HepG2 (cell line): ENCODE results near the gene SP3. TPM values are rescaled to one million over a fixed set of nuclear protein-coding genes. Genes with fewer than 3 reads are reported as not detected.
A peak's percentile ranks its signal among the peaks of the same experiment; 100 is the strongest.

ENCODE experiments used
- AGO2 ChIP-seq: fragments of 200-400 bp; formaldehyde crosslinking; optimal IDR thresholded peaks from 2 replicates; pipeline ENCODE3; 2017; ENCODE audit warnings: mild to moderate bottlenecking, low read depth, low read length, moderate library complexity
- ATF1 ChIP-seq: IDR thresholded peaks from 2 replicates; pipeline ENCODE4 v1.6.1; 2016; ENCODE audit warnings: mild to moderate bottlenecking, control low read depth
- ATF7-NPFF ChIP-seq: sonication (generic); formaldehyde crosslinking; IDR thresholded peaks from 2 replicates; pipeline ENCODE4 v1.8.1; 2023; ENCODE audit warnings: mild to moderate bottlenecking, low read depth, missing genetic modification reagents, moderate library complexity
- CEBPZ ChIP-seq: IDR thresholded peaks from 2 replicates; pipeline ENCODE4 v1.6.1; 2012; ENCODE audit warnings: low read length, improper control_type of control experiment
- EED ChIP-seq: sonication (generic); formaldehyde crosslinking; IDR thresholded peaks from 2 replicates; pipeline ENCODE4 v1.5.0; 2020; ENCODE audit warnings: mild to moderate bottlenecking, missing genetic modification reagents
- HNRNPK ChIP-seq: fragments of 200-400 bp; formaldehyde crosslinking; IDR thresholded peaks from 2 replicates; pipeline ENCODE4 v1.6.1; 2018; ENCODE audit warnings: low read length, low read depth, moderate library complexity, mild to moderate bottlenecking; ENCODE audit not compliant: poor library complexity, severe bottlenecking
- IKZF4 ChIP-seq: sonication (generic); formaldehyde crosslinking; IDR thresholded peaks from 2 replicates; pipeline ENCODE4 v1.5.1; 2020; ENCODE audit warnings: borderline replicate concordance, mild to moderate bottlenecking, low read depth, missing genetic modification reagents; ENCODE audit errors: not compliant biosample characterization
- JUNB ChIP-seq: sonication (generic); formaldehyde crosslinking; IDR thresholded peaks from 2 replicates; pipeline ENCODE4 v1.8.0; 2022; ENCODE audit warnings: missing genetic modification reagents, mild to moderate bottlenecking, borderline replicate concordance
- MLLT10 ChIP-seq: sonication (generic); formaldehyde crosslinking; IDR thresholded peaks from 2 replicates; pipeline ENCODE4 v1.4.0; 2020; ENCODE audit warnings: missing genetic modification reagents
- PAWR ChIP-seq: sonication (generic); formaldehyde crosslinking; IDR thresholded peaks from 2 replicates; pipeline ENCODE4 v1.4.0; 2020; ENCODE audit warnings: missing genetic modification reagents, mild to moderate bottlenecking, borderline replicate concordance
- PHF20 ChIP-seq: sonication (generic); formaldehyde crosslinking; IDR thresholded peaks from 2 replicates; pipeline ENCODE4 v1.5.0; 2020; ENCODE audit warnings: mild to moderate bottlenecking, missing genetic modification reagents
- RFXANK ChIP-seq: IDR thresholded peaks from 2 replicates; pipeline ENCODE4 v1.6.1; 2016
- RNF2 ChIP-seq: fragments of 450-650 bp; conservative IDR thresholded peaks from 2 replicates; pipeline ENCODE4 v1.6.1; 2016; ENCODE audit warnings: low read depth
- SOX6 ChIP-seq, 2 experiments: fragments of 450-650 bp in 1 of 2; sonication (generic) in 1 of 2; formaldehyde crosslinking in 1 of 2; IDR thresholded peaks; 2 replicates each; pipeline versions ENCODE4 v1.4.0 to v1.6.1; 2017 to 2020; ENCODE audit warnings: antibody characterized with exemption in 1 of 2, mild to moderate bottlenecking in 1 of 2, missing genetic modification reagents in 1 of 2
- ZMYM2 ChIP-seq: sonication (generic); formaldehyde crosslinking; IDR thresholded peaks from 2 replicates; pipeline ENCODE4 v1.8.0; 2022; ENCODE audit warnings: mild to moderate bottlenecking, missing genetic modification reagents
- ZNF251 ChIP-seq: sonication (generic); formaldehyde crosslinking; IDR thresholded peaks from 2 replicates; pipeline ENCODE4 v1.9.0; 2021; ENCODE audit warnings: mild to moderate bottlenecking, missing genetic modification reagents
- ZNF280B ChIP-seq: sonication (generic); formaldehyde crosslinking; IDR thresholded peaks from 2 replicates; pipeline ENCODE4 v1.5.0; 2020; ENCODE audit warnings: missing genetic modification reagents, mild to moderate bottlenecking, borderline replicate concordance
- ZNF672 ChIP-seq: sonication (generic); formaldehyde crosslinking; IDR thresholded peaks from 2 replicates; pipeline ENCODE4 v1.8.1; 2022; ENCODE audit warnings: missing genetic modification reagents
- ZSCAN9 ChIP-seq: IDR thresholded peaks from 2 replicates; pipeline ENCODE4 v1.6.1; 2016; ENCODE audit warnings: borderline replicate concordance
- polyA plus RNA-seq, 8 experiments: library from polyadenylated mRNA; depleted of rRNA in 3 of 8; stranded (reverse) in 7 of 8; unstranded in 1 of 8; fragments of >200 nt; fragmentation: Illumina TruSeq in 4 of 8; extraction: Trizol in 4 of 8; gene quantifications; 2 replicates each; pipeline versions ENCODE4 v1.2.1 to v1.2.3, GENCODE V29; 2011 to 2016; ENCODE audit warnings: low read depth in 4 of 8, missing spikeins in 1 of 8, mixed read lengths in 1 of 8; ENCODE audit not compliant: insufficient read depth in 1 of 8
- total RNA-seq, 5 experiments: library from RNA; depleted of rRNA; stranded (reverse); fragments of >200 nt; fragmentation: Illumina TruSeq; extraction: Trizol; gene quantifications; 2 replicates each; pipeline ENCODE4 v1.2.3, GENCODE V29; 2016; ENCODE audit warnings: low read depth in 1 of 5
- TF ChIP-seq, protein P1 (sequence below): IDR thresholded peaks from 2 replicates; pipeline ENCODE4 v1.6.1; 2018; ENCODE audit warnings: missing genetic modification reagents, mild to moderate bottlenecking, missing compliant biosample characterization
- TF ChIP-seq, protein P2 (sequence below): sonication (generic); formaldehyde crosslinking; IDR thresholded peaks from 2 replicates; pipeline ENCODE4 v1.4.0; 2020; ENCODE audit warnings: missing genetic modification reagents
- TF ChIP-seq, protein P3 (sequence below): sonication (generic); formaldehyde crosslinking; IDR thresholded peaks from 2 replicates; pipeline ENCODE4 v1.4.0; 2020; ENCODE audit warnings: missing genetic modification reagents

Gene SP3
- total and polyA plus RNA-seq, 2 of the 13 experiments (the other 11 are each of a cell fraction or from before 2014, with no cell fraction given), result 57.3 to 132 TPM

GRCh38 chr2:173964565-173965371 lies 405 bp downstream of the SP3 start (continued):
- TF ChIP-seq, protein P1, sequence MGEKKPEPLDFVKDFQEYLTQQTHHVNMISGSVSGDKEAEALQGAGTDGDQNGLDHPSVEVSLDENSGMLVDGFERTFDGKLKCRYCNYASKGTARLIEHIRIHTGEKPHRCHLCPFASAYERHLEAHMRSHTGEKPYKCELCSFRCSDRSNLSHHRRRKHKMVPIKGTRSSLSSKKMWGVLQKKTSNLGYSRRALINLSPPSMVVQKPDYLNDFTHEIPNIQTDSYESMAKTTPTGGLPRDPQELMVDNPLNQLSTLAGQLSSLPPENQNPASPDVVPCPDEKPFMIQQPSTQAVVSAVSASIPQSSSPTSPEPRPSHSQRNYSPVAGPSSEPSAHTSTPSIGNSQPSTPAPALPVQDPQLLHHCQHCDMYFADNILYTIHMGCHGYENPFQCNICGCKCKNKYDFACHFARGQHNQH (CRISPR knock-in tag), result no peak
- peak; percentile 100 for TF ChIP-seq AGO2
- no peak for TF ChIP-seq MLLT10
- TF ChIP-seq ZNF251, result no peak
- 0 out of 2 replicates have a peak, but pooled peaks have one; percentile 82 for TF ChIP-seq ZNF672 (CRISPR knock-in tag)
- no peak for TF ChIP-seq RFXANK (CRISPR knock-in tag)
- TF ChIP-seq HNRNPK, result peak; percentile 97
- TF ChIP-seq, protein P2, sequence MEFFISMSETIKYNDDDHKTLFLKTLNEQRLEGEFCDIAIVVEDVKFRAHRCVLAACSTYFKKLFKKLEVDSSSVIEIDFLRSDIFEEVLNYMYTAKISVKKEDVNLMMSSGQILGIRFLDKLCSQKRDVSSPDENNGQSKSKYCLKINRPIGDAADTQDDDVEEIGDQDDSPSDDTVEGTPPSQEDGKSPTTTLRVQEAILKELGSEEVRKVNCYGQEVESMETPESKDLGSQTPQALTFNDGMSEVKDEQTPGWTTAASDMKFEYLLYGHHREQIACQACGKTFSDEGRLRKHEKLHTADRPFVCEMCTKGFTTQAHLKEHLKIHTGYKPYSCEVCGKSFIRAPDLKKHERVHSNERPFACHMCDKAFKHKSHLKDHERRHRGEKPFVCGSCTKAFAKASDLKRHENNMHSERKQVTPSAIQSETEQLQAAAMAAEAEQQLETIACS, result no peak; the same call in 1 of the 2 replicates
- TF ChIP-seq, protein P3, sequence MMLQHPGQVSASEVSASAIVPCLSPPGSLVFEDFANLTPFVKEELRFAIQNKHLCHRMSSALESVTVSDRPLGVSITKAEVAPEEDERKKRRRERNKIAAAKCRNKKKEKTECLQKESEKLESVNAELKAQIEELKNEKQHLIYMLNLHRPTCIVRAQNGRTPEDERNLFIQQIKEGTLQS, result 0 out of 2 replicates have a peak, but pooled peaks have one; percentile 32
- peak; percentile 10; the same call in 1 of the 2 replicates for TF ChIP-seq ZSCAN9
- no peak; the same call in 1 of the 2 replicates for TF ChIP-seq PHF20 (CRISPR knock-in tag)
- TF ChIP-seq ZMYM2 (CRISPR knock-in tag), result no peak
- TF ChIP-seq JUNB (CRISPR knock-in tag), result peak; percentile 34; the same call in 1 of the 2 replicates
- TF ChIP-seq IKZF4, result peak; percentile 59
- no peak for TF ChIP-seq ATF1 (CRISPR knock-in tag)
- no peak for TF ChIP-seq ZNF280B
- no peak for TF ChIP-seq SOX6 (IDR thresholded peaks at IDR 0.05)
- no peak for TF ChIP-seq SOX6 (CRISPR knock-in tag; IDR thresholded peaks at IDR 0.05)
- no peak for TF ChIP-seq RNF2
- TF ChIP-seq EED (CRISPR knock-in tag), result no peak
- TF ChIP-seq PAWR (CRISPR knock-in tag), result no peak
- no peak for TF ChIP-seq CEBPZ
- peak; percentile 4; the same call in 1 of the 2 replicates for TF ChIP-seq ATF7-NPFF (CRISPR knock-in tag)
